SW480 (cell line): ENCODE data around the gene GRIN3A.

Experiments used
- DNase-seq: peaks from one replicate; pipeline ENCODE4 v3.0.0-alpha.2; 2016; ENCODE audit warnings: low spot score

The GRIN3A gene

DNA sequence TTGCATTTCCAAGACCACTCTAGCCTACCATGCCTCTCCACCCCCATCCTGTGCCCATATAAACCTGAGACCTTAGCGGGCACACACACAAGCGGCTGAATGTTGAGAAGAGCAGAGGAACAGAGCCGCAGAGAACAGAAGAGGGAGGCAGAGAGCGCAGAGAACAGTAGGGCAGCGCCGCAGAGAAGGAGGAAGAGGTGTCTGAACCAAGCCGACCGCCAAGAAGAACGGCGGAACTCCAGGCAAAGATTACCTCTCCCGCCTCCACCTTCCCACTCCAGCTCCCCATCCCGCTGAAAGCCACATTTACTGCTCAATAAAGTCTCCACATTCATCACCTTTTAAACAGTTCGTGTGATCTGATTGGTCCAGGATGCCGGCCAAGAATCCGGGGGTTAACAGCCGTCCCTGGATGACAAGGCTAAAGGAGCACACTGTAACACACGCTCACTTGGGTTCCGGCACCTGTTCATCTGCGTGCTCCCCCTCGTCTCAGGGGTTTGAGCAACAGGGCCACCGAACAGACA, 33.2 kb downstream of the GRIN3A start:
- DNase-seq, result peak; percentile 11

DNA sequence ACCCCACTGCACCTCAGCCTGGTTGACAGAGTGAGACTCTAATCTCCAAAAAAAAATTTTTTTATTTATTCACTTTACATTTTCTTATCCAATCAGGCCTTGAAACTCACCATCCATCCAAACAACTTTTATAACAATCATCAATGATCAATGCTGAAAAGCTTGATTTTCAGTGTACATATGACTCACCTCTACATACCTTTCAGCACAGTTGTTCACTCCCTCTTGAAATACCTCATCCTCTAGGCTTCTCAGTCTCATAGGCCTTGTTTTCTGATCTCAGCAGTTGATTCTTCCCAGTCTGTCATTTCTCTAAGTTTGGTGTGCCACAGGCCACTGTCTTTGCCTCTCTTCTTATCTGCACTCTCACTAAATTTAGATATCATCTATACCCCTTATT, 36.2 kb downstream of the GRIN3A start:
- DNase-seq, result no peak

DNA sequence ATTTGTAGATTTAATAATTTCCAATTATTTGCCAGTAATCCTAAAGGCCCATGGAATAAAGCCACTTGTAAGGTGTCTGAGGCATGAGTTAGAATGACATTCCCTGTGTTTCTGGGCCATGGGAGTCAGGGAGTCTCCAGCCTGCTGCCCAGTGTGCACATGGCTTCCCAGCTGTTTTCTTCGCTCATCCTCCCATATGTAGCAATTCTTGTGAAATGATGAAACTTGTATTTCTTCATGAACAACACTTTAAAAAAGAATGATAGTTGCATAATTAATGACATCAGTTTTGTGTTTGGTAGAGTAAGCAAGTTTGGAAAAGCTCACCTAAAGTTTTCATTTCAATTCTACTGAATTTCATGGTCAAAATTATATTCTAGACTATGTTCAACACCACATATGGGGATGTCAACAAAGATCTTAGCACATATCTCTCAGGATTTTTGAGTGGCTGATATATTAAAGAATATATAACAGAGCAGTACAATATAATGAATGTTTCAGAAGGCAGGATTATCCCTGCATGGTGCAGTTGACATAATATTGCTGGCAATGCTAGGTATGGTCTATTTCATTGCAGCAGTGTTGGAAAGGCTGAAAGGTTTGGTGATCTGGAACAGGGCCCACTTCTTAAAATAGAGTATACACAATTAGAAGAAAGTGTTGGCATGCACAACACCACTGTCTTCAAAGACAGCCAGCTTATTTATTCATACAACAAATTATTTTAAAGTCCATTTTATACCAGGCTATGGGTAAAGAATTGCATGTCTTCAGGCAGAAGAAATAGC, 44.7 kb downstream of the GRIN3A start:
- DNase-seq, result no peak

- DNase-seq, result no peak
Measured at GRCh38 chr9:101691657-101692056, 46.8 kb downstream of the GRIN3A start.

- DNase-seq, result no peak
Measured at GRCh38 chr9:101689039-101689438, 49.4 kb downstream of the GRIN3A start.

GRCh38 chr9:101684665-101685064, 53.8 kb downstream of the GRIN3A start:
- DNase-seq, result no peak

DNA sequence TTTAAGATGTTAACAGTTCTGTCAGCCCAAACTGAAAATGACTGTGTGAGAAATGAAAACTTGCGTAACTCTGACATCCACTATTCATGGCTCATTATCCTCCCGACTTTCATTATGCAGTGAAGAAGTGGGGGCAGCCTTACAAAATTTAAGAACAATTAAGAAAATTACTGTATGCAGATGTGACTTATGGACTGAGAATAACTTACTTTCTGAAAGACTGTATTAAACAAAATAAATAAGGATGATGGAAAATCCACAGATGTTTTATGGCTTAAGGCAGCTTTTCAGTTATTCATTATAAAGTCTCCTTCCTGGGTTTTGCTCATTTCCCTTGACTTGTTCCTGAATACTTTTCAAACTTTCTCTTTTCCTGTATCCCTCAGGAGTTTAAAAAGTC, 55.2 kb downstream of the GRIN3A start:
- no peak for DNase-seq

- no peak for DNase-seq
Measured at GRCh38 chr9:101677861-101678260, 60.6 kb downstream of the GRIN3A start.

- DNase-seq, result no peak
Measured at GRCh38 chr9:101675341-101675740, 63.1 kb downstream of the GRIN3A start.

DNA sequence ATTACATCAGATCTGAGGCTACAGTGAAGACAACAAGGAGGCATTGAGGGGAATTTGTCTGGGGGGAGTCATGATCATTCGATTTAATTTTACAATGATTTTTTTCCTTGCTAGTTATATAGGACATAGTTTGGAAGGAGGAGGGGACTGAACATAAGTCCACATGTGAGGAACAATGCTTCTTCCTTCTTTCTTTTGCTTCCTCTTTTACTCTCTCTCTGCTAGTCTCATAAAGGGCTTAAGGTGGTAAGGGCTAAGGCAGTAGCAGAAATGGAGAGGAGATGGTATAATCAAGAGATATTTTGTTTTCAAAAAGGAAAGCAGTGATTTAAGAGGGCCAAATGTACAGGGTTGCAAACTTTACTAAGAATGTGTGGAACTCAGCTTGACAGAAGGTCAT, 64.3 kb downstream of the GRIN3A start:
- DNase-seq, result no peak

- DNase-seq, result no peak
Measured at GRCh38 chr9:101673642-101674041, 64.8 kb downstream of the GRIN3A start.

DNA sequence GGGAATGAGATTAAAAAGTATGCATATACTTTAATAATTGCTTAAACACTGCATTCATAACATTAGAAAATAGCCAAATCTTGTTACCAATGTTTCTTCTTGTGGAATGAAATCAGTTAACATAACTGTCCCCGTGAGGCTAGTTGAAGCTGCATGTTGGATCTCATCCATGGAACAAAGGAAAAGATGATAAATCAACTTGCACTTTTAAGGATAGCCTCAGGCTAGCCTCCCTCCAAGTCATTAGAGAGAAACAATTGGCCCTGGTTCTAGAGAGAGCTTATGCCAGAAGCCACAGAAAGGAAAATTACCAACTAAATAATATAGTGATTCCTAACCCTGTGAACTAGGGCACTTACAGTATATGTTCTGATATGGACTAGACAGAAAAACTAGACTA, 66.9 kb downstream of the GRIN3A start:
- no peak for DNase-seq

- no peak for DNase-seq
Measured at GRCh38 chr9:101668421-101668820, 70.0 kb downstream of the GRIN3A start.

- DNase-seq, result no peak
Measured at GRCh38 chr9:101664453-101664852, 74.0 kb downstream of the GRIN3A start.

DNA sequence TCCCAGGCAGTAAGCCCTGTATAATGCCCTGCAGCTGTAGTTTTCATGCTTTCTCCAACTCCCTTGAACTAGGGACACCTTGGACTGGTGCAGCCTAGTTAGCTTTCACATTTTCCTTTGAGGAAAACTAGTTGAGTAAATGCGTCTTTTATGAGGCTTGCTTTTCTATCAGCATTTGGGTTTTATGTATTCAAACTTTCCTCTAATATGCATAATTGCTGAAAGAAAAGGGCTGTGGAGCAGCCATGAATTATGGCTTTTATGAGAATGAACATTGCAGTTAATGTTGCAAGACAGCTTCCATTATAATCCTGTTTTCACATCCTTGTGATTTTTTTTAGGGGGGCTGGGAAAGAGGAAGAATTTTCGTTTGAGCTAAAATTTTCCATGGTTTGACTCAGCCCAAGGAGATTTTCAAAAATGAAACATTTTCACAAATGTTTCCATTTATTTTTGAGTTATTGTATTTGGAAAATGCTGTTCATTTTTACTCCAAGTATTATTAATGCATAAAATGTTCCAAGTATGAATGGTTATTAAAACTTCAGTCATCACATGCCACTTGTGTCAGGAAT, 85.8 kb downstream of the GRIN3A start:
- DNase-seq, result no peak

DNA sequence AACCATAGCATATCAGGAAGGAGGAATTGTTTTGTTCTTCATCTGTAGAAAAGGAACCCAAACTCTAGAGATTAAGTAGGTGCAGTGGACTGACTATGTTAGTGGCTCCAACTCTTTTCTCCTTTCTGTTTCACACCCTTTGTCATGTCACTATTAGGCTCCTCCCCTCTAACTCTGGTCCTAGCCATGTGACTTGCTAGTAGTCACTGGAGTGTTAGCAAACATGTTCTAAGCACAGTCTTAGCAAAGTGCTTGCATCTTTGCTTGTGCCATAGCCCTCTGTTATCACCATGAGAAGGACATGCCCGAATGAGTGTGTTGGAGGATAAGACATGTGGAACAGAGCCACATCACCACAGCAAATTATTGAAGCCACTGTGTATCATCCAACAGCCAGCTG, 88.3 kb downstream of the GRIN3A start:
- no peak for DNase-seq

DNA sequence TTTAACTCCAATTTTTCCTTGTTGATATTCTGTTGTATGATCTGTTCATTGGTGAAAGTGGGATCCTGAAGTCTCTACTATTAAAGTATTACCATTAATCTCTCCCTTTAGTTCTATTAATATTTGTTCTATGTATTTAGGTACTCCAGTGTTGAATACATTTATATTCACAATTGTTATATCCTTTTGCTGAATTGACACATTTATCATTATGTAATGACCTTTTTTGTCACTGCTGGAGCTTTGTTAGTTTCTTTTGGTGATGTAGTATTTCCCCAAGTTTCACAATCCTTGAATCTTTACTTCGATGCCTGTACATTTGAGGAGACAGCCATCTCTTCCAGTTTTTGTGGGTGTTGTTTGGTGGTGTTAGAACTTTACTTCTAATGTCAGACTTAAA, 90.0 kb downstream of the GRIN3A start:
- no peak for DNase-seq

GRCh38 chr9:101639785-101640665, 98.4 kb downstream of the GRIN3A start:
- DNase-seq, result no peak

GRCh38 chr9:101639311-101639710, 99.1 kb downstream of the GRIN3A start:
- no peak for DNase-seq

DNA sequence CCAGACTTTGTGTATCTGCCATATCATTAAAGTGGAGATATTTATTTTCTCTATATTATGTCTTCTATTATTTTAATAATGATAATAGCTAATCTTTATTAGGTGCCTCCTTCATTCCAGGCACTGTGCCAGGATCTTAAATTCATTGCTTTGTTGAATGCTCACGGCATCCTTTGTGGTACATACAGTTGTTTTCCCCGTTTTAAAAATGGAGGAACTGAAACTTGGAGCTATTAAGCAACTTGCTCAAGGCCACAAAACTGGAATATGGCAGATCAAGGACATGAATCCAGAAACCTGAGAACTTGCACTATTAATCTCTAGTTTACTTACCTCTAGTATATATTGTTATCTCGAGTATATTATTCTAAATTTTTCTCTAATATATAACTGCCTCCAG, 102.2 kb downstream of the GRIN3A start:
- no peak for DNase-seq

- no peak for DNase-seq
Measured at GRCh38 chr9:101635473-101635872, 103.0 kb downstream of the GRIN3A start.

DNA sequence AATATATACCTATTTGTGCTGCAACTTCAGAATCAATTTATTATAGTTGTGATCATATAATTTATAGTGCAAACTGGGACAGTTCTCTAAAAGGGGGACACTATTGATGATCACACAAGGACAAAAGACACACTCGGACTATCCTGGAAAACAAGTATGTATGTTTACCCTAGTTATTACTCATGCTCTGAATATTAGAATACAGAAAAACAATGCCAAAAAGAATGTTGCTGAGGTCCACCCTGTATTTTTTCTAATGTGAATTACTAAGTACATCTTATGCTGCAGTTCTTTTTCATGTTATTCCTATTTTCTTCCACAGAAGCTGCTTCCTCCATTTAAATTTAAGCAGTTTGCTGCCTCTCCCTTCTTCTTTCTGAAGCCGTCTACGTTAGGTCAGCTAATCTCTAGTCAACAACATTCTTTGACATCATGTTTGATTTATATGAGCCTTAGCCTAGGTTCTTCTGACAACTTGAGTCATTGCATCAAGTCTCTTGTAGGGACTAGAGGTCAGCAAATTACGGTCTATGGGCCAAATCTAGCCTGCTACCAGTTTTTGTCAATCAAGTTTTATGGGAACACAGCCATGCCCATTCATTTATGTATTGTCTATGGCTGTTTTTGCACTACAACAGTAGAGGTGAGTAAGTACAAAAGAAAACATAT, 103.6 kb downstream of the GRIN3A start:
- DNase-seq, result no peak
